ENCODE data around the gene DPYSL4.

The DPYSL4 gene

GRCh38 chr10:132186488-132187429 is at the start of gene DPYSL4:
TSS of gene DPYSL4 (plus strand) at chr10:132186948. CDS start at chr10:132187064, 116 bp downstream.
- TF ChIP-seq, protein P1, sequence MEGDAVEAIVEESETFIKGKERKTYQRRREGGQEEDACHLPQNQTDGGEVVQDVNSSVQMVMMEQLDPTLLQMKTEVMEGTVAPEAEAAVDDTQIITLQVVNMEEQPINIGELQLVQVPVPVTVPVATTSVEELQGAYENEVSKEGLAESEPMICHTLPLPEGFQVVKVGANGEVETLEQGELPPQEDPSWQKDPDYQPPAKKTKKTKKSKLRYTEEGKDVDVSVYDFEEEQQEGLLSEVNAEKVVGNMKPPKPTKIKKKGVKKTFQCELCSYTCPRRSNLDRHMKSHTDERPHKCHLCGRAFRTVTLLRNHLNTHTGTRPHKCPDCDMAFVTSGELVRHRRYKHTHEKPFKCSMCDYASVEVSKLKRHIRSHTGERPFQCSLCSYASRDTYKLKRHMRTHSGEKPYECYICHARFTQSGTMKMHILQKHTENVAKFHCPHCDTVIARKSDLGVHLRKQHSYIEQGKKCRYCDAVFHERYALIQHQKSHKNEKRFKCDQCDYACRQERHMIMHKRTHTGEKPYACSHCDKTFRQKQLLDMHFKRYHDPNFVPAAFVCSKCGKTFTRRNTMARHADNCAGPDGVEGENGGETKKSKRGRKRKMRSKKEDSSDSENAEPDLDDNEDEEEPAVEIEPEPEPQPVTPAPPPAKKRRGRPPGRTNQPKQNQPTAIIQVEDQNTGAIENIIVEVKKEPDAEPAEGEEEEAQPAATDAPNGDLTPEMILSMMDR (IDR thresholded peaks at IDR 0.05): no peak

DNA sequence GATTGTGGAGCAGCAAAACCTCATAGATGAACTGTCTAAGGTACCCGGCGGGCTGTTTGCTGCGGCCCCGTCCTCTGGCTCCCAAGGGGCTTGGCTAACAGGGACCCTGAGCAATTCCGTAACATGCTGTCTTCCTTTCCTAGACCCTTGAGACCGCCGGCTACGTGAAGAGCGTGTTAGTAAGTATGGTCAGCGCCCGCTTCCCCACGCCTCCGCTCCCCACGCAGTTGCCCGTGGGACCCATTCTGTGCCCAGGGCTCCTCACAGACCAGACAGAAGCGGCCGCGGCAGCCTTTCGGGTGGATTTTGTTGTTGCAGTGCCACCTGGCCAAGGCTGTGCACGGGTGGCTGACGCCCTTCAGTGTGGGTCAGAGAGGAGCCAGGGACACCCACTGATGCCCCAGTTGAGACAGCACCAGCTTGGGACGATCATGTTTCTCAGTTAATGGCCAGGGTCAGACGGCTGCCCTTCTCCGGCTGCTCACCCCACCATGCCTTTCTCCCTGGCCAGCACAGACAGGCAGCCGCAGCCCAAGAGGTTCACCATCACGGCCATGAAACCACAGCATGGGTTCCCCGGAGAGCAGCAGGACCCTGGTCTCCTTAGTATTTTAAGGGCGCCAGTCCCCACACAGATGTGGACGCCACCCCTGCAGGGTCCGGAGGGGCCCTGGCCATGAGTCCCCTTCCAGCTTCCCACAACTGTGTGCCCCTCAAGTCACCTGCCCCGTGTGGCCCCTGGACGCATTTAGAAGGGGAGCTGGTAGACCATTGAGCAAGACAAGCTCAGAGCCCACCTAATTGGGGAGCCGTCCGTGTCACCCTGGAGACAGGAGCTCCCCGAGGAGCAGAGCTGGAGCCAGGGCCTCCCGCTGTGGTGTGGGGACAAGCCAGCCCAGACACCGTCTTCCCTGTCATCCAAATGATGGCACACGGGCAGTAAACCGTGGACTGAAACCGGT is 49.4 kb upstream of the DPYSL4 start:
- TF ChIP-seq, protein P1 (IDR thresholded peaks at IDR 0.05): no peak

- TF ChIP-seq, protein P1 (IDR thresholded peaks at IDR 0.05): no peak
Observed at GRCh38 chr10:132138133-132138532, 48.6 kb upstream of the DPYSL4 start.

DNA sequence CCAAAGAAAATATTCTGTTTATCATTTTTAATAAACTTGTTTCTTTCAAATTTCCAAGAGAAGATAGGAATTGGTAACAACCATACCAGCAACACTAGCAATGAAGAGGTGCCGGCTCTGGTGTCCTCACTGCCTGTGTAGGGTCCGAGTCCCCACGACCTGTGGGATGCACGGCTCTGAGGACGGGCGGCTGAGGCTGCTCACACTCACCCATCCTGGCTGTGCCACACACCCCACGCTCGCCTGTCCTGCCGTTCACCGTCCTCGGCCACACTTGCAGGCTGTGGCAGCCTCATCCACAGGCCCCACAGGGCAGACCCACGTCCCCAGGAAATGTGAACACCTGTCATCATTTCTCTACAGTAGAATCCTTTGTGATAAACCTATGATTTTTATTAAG is 48.2 kb upstream of the DPYSL4 start:
- TF ChIP-seq, protein P1 (IDR thresholded peaks at IDR 0.05): no peak

- TF ChIP-seq, protein P1 (IDR thresholded peaks at IDR 0.05): no peak
Observed at GRCh38 chr10:132139526-132139925, 47.2 kb upstream of the DPYSL4 start.

- TF ChIP-seq, protein P1 (IDR thresholded peaks at IDR 0.05): no peak
Observed at GRCh38 chr10:132140167-132140925, 46.4 kb upstream of the DPYSL4 start.

DNA sequence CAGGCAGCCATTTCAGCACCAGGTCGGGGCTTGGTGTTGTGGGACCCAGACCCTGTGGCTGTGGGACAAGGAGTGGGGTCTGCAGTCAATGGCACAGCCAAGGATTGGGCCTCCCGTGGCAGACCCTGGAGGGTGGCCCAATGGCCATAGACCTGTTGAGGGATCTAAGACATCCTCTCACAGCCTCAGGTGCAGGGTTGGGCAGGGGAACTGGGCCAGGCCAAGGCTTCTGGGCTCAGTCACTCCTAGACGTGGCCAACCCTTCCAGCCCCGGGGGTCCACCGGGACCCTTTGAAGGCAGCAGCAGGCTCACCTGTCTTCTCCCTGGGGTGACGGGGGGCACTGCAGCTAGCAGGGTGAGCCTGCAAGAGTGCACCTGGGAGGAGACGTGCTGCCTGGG is 45.7 kb upstream of the DPYSL4 start:
- TF ChIP-seq, protein P1 (IDR thresholded peaks at IDR 0.05): no peak

Measured in LNCAP (cell line).